ENCODE data around the gene RFPL3.
"Not testable (repeated sequence)": the region's sequence is repeated elsewhere in the genome, so short reads cannot be mapped to it uniquely, and the experiment has no call there.

Gene RFPL3

GRCh38 chr22:32353840-32354239, 3.8 kb upstream of the RFPL3 start:
- no peak for DNase-seq (ENCODE audit: low read depth)

GRCh38 chr22:32354360-32355351, 3.0 kb upstream of the RFPL3 start:
- DNase-seq (ENCODE audit: low read depth) = no peak

- DNase-seq (ENCODE audit: low read depth) = no peak
Measured at GRCh38 chr22:32355760-32356159, 1.9 kb upstream of the RFPL3 start.

GRCh38 chr22:32360096-32360495, 2.4 kb downstream of the RFPL3 start:
- not testable (repeated sequence) for DNase-seq (ENCODE audit: low read depth)

- DNase-seq (ENCODE audit: low read depth) = no peak
Measured at GRCh38 chr22:32361257-32361656, 3.6 kb downstream of the RFPL3 start.

GRCh38 chr22:32364210-32364609, 6.5 kb downstream of the RFPL3 start:
- DNase-seq (ENCODE audit: low read depth) = no peak

GRCh38 chr22:32375678-32376450, 18.2 kb downstream of the RFPL3 start:
- no peak for DNase-seq (ENCODE audit: low read depth)

- no peak for DNase-seq (ENCODE audit: low read depth)
Measured at GRCh38 chr22:32376681-32377080, 19.0 kb downstream of the RFPL3 start.

- no peak for DNase-seq (ENCODE audit: low read depth)
Measured at GRCh38 chr22:32378707-32379272, 21.1 kb downstream of the RFPL3 start.

- no peak for DNase-seq (ENCODE audit: low read depth)
Measured at GRCh38 chr22:32380991-32381390, 23.3 kb downstream of the RFPL3 start.

GRCh38 chr22:32385681-32386080, 28.0 kb downstream of the RFPL3 start:
- no peak for DNase-seq (ENCODE audit: low read depth)

GRCh38 chr22:32389685-32390084, 32.0 kb downstream of the RFPL3 start:
- no peak for DNase-seq (ENCODE audit: low read depth)

- DNase-seq (ENCODE audit: low read depth) = no peak
Measured at GRCh38 chr22:32395107-32395506, 37.4 kb downstream of the RFPL3 start.

- DNase-seq (ENCODE audit: low read depth) = no peak
Measured at GRCh38 chr22:32396255-32396654, 38.6 kb downstream of the RFPL3 start.

GRCh38 chr22:32396746-32397145, 39.1 kb downstream of the RFPL3 start:
- no peak for DNase-seq (ENCODE audit: low read depth)

GRCh38 chr22:32401486-32401885, 43.8 kb downstream of the RFPL3 start:
- no peak for DNase-seq (ENCODE audit: low read depth)

- DNase-seq (ENCODE audit: low read depth) = no peak
Measured at GRCh38 chr22:32404021-32404420, 46.4 kb downstream of the RFPL3 start.

GRCh38 chr22:32407312-32407711, 49.6 kb downstream of the RFPL3 start:
- no peak for DNase-seq (ENCODE audit: low read depth)

- no peak for DNase-seq (ENCODE audit: low read depth)
Measured at GRCh38 chr22:32407936-32408335, 50.3 kb downstream of the RFPL3 start.

GRCh38 chr22:32409977-32410376, 52.3 kb downstream of the RFPL3 start:
- DNase-seq (ENCODE audit: low read depth) = no peak

GRCh38 chr22:32410459-32410858, 52.8 kb downstream of the RFPL3 start:
- DNase-seq (ENCODE audit: low read depth) = no peak
